ENCODE measurements around the gene PLPP1. TPM values are rescaled to one million over a fixed set of nuclear protein-coding genes. Genes with fewer than 3 reads are reported as not detected.
A peak's percentile ranks its signal among the peaks of the same experiment; 100 is the strongest.

PLPP1 gene
- total and polyA plus RNA-seq, 2 of the 13 experiments (the other 11 are each of a cell fraction or from before 2014, with no cell fraction given): 7.3 to 12.1 TPM

DNA sequence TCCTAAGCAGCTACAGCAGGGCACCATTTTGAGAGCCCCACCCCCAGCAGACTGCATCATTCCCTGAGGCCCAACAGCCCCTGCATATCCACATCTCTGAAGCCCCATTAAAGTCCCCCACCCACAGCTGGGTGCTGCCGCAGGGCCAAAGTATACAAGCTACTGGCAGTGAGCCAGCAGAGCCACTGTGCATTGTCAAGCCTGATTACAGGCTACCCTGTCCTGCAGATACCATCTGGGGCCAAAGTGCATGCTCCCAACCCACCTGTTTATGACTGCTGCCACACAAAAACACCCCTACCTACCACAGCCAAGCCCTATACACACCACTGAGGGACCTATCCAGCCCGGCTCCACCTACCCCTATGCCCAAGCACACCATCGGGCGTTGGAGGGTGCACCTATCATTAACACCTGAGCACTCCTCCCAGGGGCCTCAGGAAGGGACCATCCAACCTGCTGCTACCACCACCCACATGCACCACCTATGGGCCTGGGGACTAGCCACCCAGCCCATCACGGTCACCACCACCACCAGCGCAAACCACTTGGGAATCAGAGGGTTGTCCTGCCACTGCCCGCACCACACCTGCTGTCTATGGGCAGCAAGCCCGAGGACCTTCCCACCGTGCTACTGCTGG, 105.0 kb downstream of the PLPP1 start (continued):
- TF ChIP-seq, protein P1, sequence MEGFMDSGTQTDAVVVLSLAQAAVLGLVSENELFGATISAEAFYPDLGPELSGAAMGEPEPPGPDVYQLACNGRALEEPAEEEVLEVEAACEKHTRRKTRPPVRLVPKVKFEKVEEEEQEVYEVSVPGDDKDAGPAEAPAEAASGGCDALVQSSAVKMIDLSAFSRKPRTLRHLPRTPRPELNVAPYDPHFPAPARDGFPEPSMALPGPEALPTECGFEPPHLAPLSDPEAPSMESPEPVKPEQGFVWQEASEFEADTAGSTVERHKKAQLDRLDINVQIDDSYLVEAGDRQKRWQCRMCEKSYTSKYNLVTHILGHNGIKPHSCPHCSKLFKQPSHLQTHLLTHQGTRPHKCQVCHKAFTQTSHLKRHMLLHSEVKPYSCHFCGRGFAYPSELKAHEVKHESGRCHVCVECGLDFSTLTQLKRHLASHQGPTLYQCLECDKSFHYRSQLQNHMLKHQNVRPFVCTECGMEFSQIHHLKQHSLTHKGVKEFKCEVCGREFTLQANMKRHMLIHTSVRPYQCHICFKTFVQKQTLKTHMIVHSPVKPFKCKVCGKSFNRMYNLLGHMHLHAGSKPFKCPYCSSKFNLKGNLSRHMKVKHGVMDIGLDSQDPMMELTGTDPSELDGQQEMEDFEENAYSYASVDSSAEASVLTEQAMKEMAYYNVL (CRISPR knock-in tag; IDR thresholded peaks at IDR 0.05; ENCODE audit: borderline replicate concordance): no peak
- TF ChIP-seq ZNF850 (CRISPR knock-in tag; conservative IDR thresholded peaks at IDR 0.05) (no peak), ATF1 (CRISPR knock-in tag; IDR thresholded peaks at IDR 0.05) (no peak), MTF2 (CRISPR knock-in tag; IDR thresholded peaks at IDR 0.05; ENCODE audit: borderline replicate concordance) (no peak), GATA4 (IDR thresholded peaks at IDR 0.05; ENCODE audit: borderline replicate concordance, low read depth) (no peak), RELA (CRISPR knock-in tag; IDR thresholded peaks at IDR 0.05) (no peak), ZNF788 (CRISPR knock-in tag; IDR thresholded peaks at IDR 0.05; ENCODE audit: borderline replicate concordance) (peak; percentile 35; the same call in 1 of the 2 replicates), SP2 (CRISPR knock-in tag; IDR thresholded peaks at IDR 0.05) (no peak), ZNF33A (CRISPR knock-in tag; IDR thresholded peaks at IDR 0.05; ENCODE audit: borderline replicate concordance) (no peak), ARHGAP35 (CRISPR knock-in tag; IDR thresholded peaks at IDR 0.05; ENCODE audit: borderline replicate concordance) (no peak), ARNTL (CRISPR knock-in tag; IDR thresholded peaks at IDR 0.05) (no peak), CBFB (CRISPR knock-in tag; IDR thresholded peaks at IDR 0.05) (no peak), ZNF3 (CRISPR knock-in tag; IDR thresholded peaks at IDR 0.05) (no peak), HNRNPL (IDR thresholded peaks at IDR 0.05; ENCODE audit: low read depth, low read length) (peak; percentile 58; the same call in 1 of the 2 replicates), ZNF367 (CRISPR knock-in tag; IDR thresholded peaks at IDR 0.05; ENCODE audit: borderline replicate concordance) (no peak)
- TF ChIP-seq, protein P2, sequence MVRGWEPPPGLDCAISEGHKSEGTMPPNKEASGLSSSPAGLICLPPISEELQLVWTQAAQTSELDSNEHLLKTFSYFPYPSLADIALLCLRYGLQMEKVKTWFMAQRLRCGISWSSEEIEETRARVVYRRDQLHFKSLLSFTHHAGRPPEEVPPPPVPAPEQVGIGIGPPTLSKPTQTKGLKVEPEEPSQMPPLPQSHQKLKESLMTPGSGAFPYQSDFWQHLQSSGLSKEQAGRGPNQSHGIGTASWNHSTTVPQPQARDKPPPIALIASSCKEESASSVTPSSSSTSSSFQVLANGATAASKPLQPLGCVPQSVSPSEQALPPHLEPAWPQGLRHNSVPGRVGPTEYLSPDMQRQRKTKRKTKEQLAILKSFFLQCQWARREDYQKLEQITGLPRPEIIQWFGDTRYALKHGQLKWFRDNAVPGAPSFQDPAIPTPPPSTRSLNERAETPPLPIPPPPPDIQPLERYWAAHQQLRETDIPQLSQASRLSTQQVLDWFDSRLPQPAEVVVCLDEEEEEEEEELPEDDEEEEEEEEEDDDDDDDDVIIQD (CRISPR knock-in tag; IDR thresholded peaks at IDR 0.05; ENCODE audit: low read depth): no peak
- TF ChIP-seq, protein P3, sequence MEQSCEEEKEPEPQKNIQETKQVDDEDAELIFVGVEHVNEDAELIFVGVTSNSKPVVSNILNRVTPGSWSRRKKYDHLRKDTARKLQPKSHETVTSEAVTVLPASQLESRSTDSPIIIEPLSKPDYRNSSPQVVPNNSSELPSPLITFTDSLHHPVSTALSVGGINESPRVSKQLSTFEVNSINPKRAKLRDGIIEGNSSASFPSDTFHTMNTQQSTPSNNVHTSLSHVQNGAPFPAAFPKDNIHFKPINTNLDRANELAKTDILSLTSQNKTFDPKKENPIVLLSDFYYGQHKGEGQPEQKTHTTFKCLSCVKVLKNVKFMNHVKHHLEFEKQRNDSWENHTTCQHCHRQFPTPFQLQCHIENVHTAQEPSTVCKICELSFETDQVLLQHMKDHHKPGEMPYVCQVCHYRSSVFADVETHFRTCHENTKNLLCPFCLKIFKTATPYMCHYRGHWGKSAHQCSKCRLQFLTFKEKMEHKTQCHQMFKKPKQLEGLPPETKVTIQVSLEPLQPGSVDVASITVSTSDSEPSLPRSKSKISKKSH (CRISPR knock-in tag; IDR thresholded peaks at IDR 0.05; ENCODE audit: borderline replicate concordance): no peak
- TF ChIP-seq, protein P4, sequence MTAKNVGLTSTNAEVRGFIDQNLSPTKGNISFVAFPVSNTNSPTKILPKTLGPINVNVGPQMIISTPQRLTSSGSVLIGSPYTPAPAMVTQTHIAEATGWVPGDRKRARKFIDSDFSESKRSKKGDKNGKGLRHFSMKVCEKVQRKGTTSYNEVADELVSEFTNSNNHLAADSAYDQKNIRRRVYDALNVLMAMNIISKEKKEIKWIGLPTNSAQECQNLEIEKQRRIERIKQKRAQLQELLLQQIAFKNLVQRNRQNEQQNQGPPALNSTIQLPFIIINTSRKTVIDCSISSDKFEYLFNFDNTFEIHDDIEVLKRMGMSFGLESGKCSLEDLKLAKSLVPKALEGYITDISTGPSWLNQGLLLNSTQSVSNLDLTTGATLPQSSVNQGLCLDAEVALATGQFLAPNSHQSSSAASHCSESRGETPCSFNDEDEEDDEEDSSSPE (CRISPR knock-in tag; IDR thresholded peaks at IDR 0.05): no peak
- TF ChIP-seq, protein P5, sequence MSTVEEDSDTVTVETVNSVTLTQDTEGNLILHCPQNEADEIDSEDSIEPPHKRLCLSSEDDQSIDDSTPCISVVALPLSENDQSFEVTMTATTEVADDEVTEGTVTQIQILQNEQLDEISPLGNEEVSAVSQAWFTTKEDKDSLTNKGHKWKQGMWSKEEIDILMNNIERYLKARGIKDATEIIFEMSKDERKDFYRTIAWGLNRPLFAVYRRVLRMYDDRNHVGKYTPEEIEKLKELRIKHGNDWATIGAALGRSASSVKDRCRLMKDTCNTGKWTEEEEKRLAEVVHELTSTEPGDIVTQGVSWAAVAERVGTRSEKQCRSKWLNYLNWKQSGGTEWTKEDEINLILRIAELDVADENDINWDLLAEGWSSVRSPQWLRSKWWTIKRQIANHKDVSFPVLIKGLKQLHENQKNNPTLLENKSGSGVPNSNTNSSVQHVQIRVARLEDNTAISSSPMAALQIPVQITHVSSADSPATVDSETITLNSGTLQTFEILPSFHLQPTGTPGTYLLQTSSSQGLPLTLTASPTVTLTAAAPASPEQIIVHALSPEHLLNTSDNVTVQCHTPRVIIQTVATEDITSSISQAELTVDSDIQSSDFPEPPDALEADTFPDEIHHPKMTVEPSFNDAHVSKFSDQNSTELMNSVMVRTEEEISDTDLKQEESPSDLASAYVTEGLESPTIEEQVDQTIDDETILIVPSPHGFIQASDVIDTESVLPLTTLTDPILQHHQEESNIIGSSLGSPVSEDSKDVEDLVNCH (CRISPR knock-in tag; IDR thresholded peaks at IDR 0.05): no peak
- TF ChIP-seq, protein P6, sequence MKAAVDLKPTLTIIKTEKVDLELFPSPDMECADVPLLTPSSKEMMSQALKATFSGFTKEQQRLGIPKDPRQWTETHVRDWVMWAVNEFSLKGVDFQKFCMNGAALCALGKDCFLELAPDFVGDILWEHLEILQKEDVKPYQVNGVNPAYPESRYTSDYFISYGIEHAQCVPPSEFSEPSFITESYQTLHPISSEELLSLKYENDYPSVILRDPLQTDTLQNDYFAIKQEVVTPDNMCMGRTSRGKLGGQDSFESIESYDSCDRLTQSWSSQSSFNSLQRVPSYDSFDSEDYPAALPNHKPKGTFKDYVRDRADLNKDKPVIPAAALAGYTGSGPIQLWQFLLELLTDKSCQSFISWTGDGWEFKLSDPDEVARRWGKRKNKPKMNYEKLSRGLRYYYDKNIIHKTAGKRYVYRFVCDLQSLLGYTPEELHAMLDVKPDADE (CRISPR knock-in tag; IDR thresholded peaks at IDR 0.05): no peak

Measured in HepG2 (cell line).